ENCODE results near the gene TMEM163. TPM values are rescaled to one million over a fixed set of nuclear protein-coding genes. Genes with fewer than 3 reads are reported as not detected.

The TMEM163 gene
- total and polyA plus RNA-seq, 3 donors from 2014 or later, result 24.0 to 44.3 (median 37.3) TPM

DNA sequence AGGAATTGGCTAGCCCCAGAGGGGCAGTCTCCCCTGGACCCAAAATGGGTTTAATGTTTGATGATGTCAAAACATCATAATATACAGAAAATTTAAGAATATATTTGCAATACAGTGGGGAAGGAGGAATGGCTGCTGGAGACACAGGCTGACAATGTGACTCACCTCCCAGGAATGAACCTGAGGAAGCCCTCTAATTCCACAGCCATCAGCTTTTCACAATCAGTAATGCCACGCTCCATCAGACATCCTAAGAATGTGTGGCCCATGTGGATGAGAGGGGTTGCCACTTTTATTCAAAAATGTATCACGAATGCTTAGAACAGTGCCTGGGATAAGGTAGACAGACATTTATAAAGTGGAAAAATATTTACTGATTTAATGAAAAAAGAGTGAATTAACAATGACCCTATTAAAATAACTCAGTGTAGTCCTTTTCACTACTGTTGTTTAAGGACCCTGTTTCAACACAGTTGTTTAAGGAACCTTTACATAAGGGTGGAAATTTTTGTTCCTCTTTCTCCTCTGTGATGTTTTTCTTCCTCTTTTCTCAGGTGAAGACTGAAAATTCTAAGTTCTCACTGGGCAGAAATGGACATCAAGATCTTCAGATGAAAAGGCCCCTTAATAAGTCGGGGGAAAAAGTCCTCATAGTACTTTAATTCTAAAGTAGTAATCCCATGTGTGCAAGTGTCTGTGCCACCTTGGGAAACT is 17.5 kb upstream of the TMEM163 start:
- Histone ChIP-seq H3K9me3 (no peaks in the 10 kb centered on the region), H3K27ac (no peak overlapping the region), H3K4me3 (no peak overlapping the region), H3K36me3 (ENCODE audit: low read depth, missing control alignments) (no peaks in the 10 kb centered on the region), H3K4me1 (peaks cover 3% of the 10 kb centered on the region), H3K27me3 (no peaks in the 10 kb centered on the region)
- intact Hi-C loops (cut with DNase I; ENCODE audit: low total_unique reads), result no loop called here
- TF ChIP-seq CTCF (IDR thresholded peaks at IDR 0.05) (no peak), POLR2A (IDR thresholded peaks at IDR 0.05) (no peak)
- 85 to 86% methylated on average over 3 of the region's 3 CpGs for WGBS, 2 donors
- DNase-seq, result no peak

DNA sequence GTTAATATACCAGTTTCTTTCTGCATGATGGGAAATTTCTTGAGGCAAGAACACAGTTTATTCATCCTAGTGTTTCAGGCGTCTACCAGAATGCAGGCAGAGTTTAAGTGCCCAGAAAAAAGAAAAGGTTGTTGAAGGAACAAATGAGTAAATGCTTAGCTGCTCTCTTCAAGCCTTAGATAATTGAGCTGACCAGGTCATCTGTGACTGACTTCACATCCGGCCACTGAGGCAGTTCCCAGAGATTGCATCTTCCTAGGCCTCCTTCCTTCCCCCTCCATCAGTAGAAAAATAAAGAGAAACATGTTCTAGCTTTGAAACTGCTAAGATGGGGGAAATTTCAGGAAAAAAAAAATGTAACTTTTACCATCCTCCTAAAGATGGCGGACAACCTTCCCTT is 9.4 kb upstream of the TMEM163 start:
- H3K36me3 ChIP-seq (ENCODE audit: low read depth, missing control alignments), result no peaks in the 10 kb centered on the region
- peak overlapping the region; percentile 39 to 55 for H3K27ac ChIP-seq
- no peaks in the 10 kb centered on the region for H3K27me3 ChIP-seq
- H3K9me3 ChIP-seq, result no peaks in the 10 kb centered on the region
- intact Hi-C loops (cut with DNase I; ENCODE audit: low total_unique reads), result no loop called here
- no peak for TF ChIP-seq POLR2A (IDR thresholded peaks at IDR 0.05)
- no peak for TF ChIP-seq CTCF (IDR thresholded peaks at IDR 0.05)
- no peak for DNase-seq
- 64 to 67% methylated on average over 3 of the region's 3 CpGs for WGBS, 2 donors
- no peak overlapping the region for H3K4me3 ChIP-seq
- peaks cover 20% of the 10 kb centered on the region for H3K4me1 ChIP-seq

DNA sequence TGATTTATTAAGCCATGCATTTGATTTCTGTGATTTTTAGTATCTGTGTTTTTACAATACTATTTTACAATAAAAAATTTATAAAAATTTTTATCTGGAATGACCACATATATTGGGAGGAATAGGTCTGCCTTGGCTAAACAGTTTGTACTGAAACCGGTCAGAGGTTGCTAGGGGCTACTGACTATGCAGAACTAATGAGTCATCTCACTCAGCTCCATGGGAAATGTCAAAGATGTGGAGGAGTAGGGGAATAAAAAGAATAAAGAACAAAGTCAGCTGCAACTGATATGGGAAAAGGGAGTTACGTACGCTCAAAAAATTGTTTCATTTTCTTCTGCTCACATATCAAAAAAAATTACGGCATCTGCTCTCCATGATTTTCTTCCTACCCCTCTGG is 8.6 kb upstream of the TMEM163 start:
- WGBS, 2 donors, result 29 to 31% methylated on average over 4 of the region's 4 CpGs

GRCh38 chr2:134726645-134727044 is 7.8 kb upstream of the TMEM163 start:
- Histone ChIP-seq H3K4me1 (peaks cover 24% of the 10 kb centered on the region), H3K27ac (peak overlapping the region in 1 of 2 donors; percentile 41), H3K27me3 (no peaks in the 10 kb centered on the region), H3K36me3 (ENCODE audit: low read depth, missing control alignments) (no peaks in the 10 kb centered on the region), H3K4me3 (no peak overlapping the region), H3K9me3 (no peaks in the 10 kb centered on the region)
- intact Hi-C loops (cut with DNase I; ENCODE audit: low total_unique reads), result no loop called here
- no peak for DNase-seq
- no peak for TF ChIP-seq POLR2A (IDR thresholded peaks at IDR 0.05)
- no peak for TF ChIP-seq CTCF (IDR thresholded peaks at IDR 0.05)

More for the DNA sequence above, 8.6 kb upstream of the TMEM163 start:
- intact Hi-C loops (cut with DNase I; ENCODE audit: low total_unique reads), result no loop called here
- Histone ChIP-seq H3K27me3 (no peaks in the 10 kb centered on the region), H3K4me1 (peaks cover 21% of the 10 kb centered on the region), H3K36me3 (ENCODE audit: low read depth, missing control alignments) (no peaks in the 10 kb centered on the region), H3K9me3 (no peaks in the 10 kb centered on the region), H3K27ac (peak overlapping the region; percentile 39 to 55), H3K4me3 (no peak overlapping the region)
- no peak for TF ChIP-seq CTCF (IDR thresholded peaks at IDR 0.05)
- TF ChIP-seq POLR2A (IDR thresholded peaks at IDR 0.05), result no peak
- peak; percentile 71 for DNase-seq

- no peak for TF ChIP-seq POLR2A (IDR thresholded peaks at IDR 0.05)
- TF ChIP-seq CTCF (IDR thresholded peaks at IDR 0.05), result no peak
- no peaks in the 10 kb centered on the region for H3K36me3 ChIP-seq (ENCODE audit: low read depth, missing control alignments)
Observed at GRCh38 chr2:134725876-134726275, 7.1 kb upstream of the TMEM163 start.

More at GRCh38 chr2:134725876-134726275, 7.1 kb upstream of the TMEM163 start:
- no peak overlapping the region for H3K4me3 ChIP-seq
- H3K4me1 ChIP-seq, result peaks cover 24% of the 10 kb centered on the region
- intact Hi-C loops (cut with DNase I; ENCODE audit: low total_unique reads), result no loop called here
- H3K27me3 ChIP-seq, result no peaks in the 10 kb centered on the region
- peak overlapping the region; percentile 3 to 41 for H3K27ac ChIP-seq
- no peak for DNase-seq
- no peaks in the 10 kb centered on the region for H3K9me3 ChIP-seq
